Epidermal melanocyte (primary cell): ENCODE data around the gene OR4D1.

ENCODE experiments used
- DNase-seq: peaks from one replicate; pipeline ENCODE4 v3.0.0; 2011; ENCODE audit warnings: low spot score; ENCODE audit not compliant: insufficient read length

OR4D1 gene

GRCh38 chr17:58153671-58154070 lies 5.5 kb downstream of the OR4D1 start:
- no peak for DNase-seq

- DNase-seq = no peak
Observed at GRCh38 chr17:58156839-58157803, 8.9 kb downstream of the OR4D1 start.

GRCh38 chr17:58158181-58158580 lies 10.0 kb downstream of the OR4D1 start:
- no peak for DNase-seq

GRCh38 chr17:58161566-58161965 lies 13.4 kb downstream of the OR4D1 start:
- no peak for DNase-seq

GRCh38 chr17:58165981-58166380 lies 17.8 kb downstream of the OR4D1 start:
- no peak for DNase-seq

DNA sequence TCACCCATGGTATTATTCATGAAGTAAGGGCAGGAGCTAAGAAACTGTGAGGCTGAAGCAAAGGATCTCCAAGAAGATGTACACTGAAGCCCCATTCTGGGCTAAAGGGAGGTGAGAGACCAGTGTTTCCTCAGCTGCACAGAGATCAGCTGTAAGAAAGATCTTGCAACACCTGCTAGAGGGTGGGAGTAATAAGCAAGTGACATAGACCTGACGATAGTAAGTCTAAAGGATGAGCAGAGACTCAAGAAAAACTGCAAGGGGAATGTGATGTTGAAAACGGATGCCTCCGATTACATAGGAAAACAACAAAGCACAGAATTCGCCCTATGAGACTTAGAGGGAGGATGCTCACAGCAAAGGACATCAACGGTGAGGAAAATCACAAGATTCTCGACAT lies 18.5 kb downstream of the OR4D1 start, which contains the start of gene OR4D2:
OR4D2 (plus strand) TSS at position 301 of the 400 bp plus-strand sequence. CDS start 2,674 bp downstream, outside the sequence.
- DNase-seq = no peak

DNA sequence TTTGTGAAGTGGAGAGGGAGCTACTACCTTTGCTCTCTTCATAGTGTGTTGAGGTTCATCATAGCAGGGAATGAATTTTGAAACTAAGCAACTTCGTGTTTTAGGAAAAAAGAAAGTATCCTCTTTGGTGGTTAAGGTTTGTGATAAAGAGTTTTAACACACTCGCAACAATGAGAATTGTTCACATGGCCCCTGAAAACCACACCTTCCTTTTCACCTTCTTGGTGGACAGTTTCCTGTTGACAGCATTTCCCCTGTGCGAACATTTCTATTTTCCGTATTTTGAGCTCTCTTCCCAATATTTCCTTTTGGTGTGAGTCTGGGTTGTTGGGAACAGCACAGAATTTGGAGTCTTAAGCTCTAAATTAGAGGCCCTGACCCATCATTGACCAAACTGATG lies 22.4 kb downstream of the OR4D1 start:
- DNase-seq = no peak

GRCh38 chr17:58172369-58173071 lies 24.3 kb downstream of the OR4D1 start:
- DNase-seq = no peak

- DNase-seq = no peak
Observed at GRCh38 chr17:58174871-58175270, 26.7 kb downstream of the OR4D1 start.

- DNase-seq = no peak
Observed at GRCh38 chr17:58176200-58176599, 28.0 kb downstream of the OR4D1 start.

- no peak for DNase-seq
Observed at GRCh38 chr17:58181796-58182195, 33.6 kb downstream of the OR4D1 start.

GRCh38 chr17:58183514-58183913 lies 35.3 kb downstream of the OR4D1 start:
- DNase-seq = no peak

- DNase-seq = no peak
Observed at GRCh38 chr17:58184308-58184985, 36.3 kb downstream of the OR4D1 start.

- DNase-seq = no peak
Observed at GRCh38 chr17:58184986-58185761, 37.0 kb downstream of the OR4D1 start.

GRCh38 chr17:58186591-58186990 lies 38.4 kb downstream of the OR4D1 start:
- DNase-seq = no peak

DNA sequence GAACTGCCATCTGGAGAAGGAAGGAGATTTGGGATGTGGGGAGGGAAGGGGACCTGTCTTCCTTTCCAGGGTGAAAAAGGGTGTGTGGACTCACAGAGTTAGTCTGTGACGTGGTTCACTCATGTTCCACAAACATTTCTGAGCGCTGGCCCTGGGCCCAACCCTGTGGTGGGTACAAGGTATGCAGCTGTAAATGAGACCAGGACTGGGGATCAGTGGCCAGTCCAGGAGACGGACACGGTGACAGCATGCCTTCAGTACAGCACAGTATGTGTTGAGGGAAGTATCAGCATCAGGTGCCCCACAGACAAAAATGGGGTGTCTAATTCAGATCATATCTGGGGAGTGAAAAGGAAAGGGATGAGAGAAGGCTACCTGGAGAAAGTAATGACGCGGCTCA lies 38.9 kb downstream of the OR4D1 start:
- DNase-seq = no peak

GRCh38 chr17:58187675-58188074 lies 39.5 kb downstream of the OR4D1 start:
- DNase-seq = no peak

DNA sequence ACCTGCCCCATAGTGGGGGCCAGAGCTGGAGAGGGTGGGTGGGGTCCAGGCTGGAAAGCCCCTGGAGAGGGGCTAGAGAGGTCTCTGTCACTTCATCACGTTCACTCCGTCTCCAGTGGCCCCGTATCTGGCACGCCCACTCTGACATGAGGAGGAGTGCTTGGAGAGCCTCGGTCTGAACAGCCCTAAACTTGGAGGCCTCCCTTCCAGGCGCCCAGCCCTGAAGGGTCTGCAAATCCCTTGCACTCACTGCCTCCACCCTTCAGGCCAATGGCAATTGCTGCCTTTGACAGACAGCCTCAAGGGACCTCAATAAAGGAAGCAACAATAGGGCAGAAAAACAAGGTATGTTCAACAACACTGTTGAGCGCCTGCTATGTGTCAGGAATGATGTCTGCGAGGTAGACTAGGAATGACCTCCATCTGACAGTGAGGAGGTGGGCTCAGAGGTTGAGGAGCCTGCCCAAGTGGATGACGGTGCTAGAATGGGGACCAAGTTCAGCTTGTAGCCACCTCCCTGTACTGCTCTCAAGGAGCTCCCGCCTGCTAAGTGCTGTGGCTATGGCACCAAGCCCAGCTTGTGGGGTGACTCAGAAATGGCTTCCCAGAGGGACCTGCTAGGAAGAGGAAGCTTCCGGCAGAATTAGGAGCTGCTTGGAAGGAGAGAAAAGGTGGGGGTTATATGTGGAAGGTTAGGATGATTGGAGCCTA lies 41.4 kb downstream of the OR4D1 start:
- no peak for DNase-seq

DNA sequence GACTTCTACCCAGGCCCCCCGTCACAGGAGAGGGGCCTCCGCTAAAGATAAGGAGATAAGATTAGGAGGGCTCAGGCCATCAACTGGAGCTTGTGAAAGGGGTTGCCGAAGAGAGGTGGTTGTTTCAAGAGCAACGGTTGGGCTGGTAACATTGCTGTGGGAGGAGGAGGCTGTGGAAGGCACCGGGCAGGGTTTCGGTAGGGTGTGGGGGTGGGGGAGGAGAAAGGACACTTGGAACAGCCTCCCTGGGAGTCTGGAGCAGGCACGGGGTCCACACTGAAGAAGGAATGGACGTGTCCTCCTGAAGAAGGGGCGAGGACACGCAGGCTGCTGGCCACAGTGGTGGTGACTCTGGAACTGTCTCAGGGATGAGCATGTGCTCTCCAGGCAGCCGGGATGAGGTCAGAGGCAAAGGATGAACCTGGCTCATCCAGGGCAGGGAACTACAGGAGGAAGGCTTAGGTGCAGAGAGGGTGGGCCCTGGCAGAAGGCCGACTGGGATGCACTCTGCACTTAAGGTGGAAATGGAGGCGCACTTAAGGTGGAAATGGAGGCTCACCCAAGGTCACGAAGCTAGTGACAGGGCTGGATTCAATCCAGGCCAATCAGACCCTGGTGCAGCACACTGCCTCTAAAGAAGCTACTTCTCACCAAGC lies 43.2 kb downstream of the OR4D1 start:
- DNase-seq = no peak

DNA sequence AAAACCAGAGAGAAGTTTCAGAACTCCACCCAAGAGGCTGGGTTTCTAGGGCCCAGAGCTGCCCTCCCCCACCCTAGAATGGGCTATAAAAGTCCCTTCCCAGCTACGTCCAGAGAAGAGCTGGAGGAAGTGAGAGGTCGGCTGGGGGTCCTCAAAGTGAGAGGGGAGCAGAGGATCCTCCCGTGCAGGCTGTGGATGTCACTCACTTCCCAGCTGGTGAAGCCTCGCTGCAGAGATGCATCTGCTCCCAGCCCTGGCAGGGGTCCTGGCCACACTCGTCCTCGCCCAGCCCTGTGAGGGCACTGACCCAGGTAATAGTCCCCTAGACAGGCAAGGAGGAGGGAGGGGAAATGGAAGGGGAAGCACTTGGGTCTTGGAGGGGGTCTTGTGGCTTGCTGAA lies 44.4 kb downstream of the OR4D1 start, which contains the start of gene EPX:
EPX (plus strand) TSS at position 115 of the 400 bp plus-strand sequence; CDS start at position 236, 121 bp downstream.
- no peak for DNase-seq
